Jurkat, Clone E6-1 (cell line): ENCODE results near the gene FBXO39.
"Not testable (repeated sequence)": the region's sequence is repeated elsewhere in the genome, so short reads cannot be mapped to it uniquely, and the experiment has no call there.

Source experiments
- DNase-seq: peaks from one replicate; pipeline ENCODE4 v3.0.0-alpha.2; 2011; ENCODE audit warnings: low read depth, low spot score
- H3K4me3 ChIP-seq: 2 replicates; pipeline ENCODE4 v1.5.1; 2011; ENCODE audit warnings: mild to moderate bottlenecking, low read length, control low read depth, moderate library complexity

Gene FBXO39

GRCh38 chr17:6786618-6787017, 10.6 kb downstream of the FBXO39 start:
- no peak for DNase-seq
- H3K4me3 ChIP-seq: no peak overlapping the region

GRCh38 chr17:6787081-6787693, 11.2 kb downstream of the FBXO39 start:
- no peak for DNase-seq
- H3K4me3 ChIP-seq: no peak overlapping the region

- DNase-seq: no peak
These were observed 13.1 kb downstream of the FBXO39 start for GRCh38 chr17:6789146-6789545.

GRCh38 chr17:6793748-6794493, 17.9 kb downstream of the FBXO39 start:
- DNase-seq: no peak
- H3K4me3 ChIP-seq: no peak overlapping the region

More at GRCh38 chr17:6789146-6789545, 13.1 kb downstream of the FBXO39 start:
- no peak overlapping the region for H3K4me3 ChIP-seq

- DNase-seq: no peak
- H3K4me3 ChIP-seq: no peak overlapping the region
These were observed 20.2 kb downstream of the FBXO39 start for GRCh38 chr17:6796017-6796886.

- no peak overlapping the region for H3K4me3 ChIP-seq
- DNase-seq: no peak
These were observed 21.0 kb downstream of the FBXO39 start for GRCh38 chr17:6796887-6797490.

- no peak overlapping the region for H3K4me3 ChIP-seq
- no peak for DNase-seq
These were observed 21.8 kb downstream of the FBXO39 start for GRCh38 chr17:6797718-6798351.

- H3K4me3 ChIP-seq: no peak overlapping the region
- no peak for DNase-seq
These were observed 23.7 kb downstream of the FBXO39 start for GRCh38 chr17:6799738-6800137.

- no peak overlapping the region for H3K4me3 ChIP-seq
- DNase-seq: no peak
These were observed 24.5 kb downstream of the FBXO39 start for GRCh38 chr17:6800422-6801027.

GRCh38 chr17:6811510-6811909, 35.5 kb downstream of the FBXO39 start:
- no peak for DNase-seq
- H3K4me3 ChIP-seq: no peak overlapping the region

- no peak overlapping the region for H3K4me3 ChIP-seq
- DNase-seq: no peak
These were observed 36.3 kb downstream of the FBXO39 start for GRCh38 chr17:6812295-6812694.

- no peak for DNase-seq
- no peak overlapping the region for H3K4me3 ChIP-seq
These were observed 39.8 kb downstream of the FBXO39 start for GRCh38 chr17:6815775-6816174.

- not testable (repeated sequence) for DNase-seq, H3K4me3 ChIP-seq
These were observed 40.4 kb downstream of the FBXO39 start for GRCh38 chr17:6816368-6816767.

- no peak overlapping the region for H3K4me3 ChIP-seq
- DNase-seq: no peak
These were observed 42.9 kb downstream of the FBXO39 start for GRCh38 chr17:6818938-6819337.

GRCh38 chr17:6823011-6823442, 47.0 kb downstream of the FBXO39 start:
- no peak for DNase-seq
- H3K4me3 ChIP-seq: no peak overlapping the region

GRCh38 chr17:6830383-6830986, 54.5 kb downstream of the FBXO39 start:
- DNase-seq: no peak
- H3K4me3 ChIP-seq: no peak overlapping the region

GRCh38 chr17:6831661-6832263, 55.7 kb downstream of the FBXO39 start, which contains the start of gene TEKT1:
TEKT1 (minus strand) TSS chr17:6831729; CDS start chr17:6830376, 1,353 bp downstream.
- no peak within 1 kb of the TSS for H3K4me3 ChIP-seq
- DNase-seq: no peak
